A549 (cell line): Measurements from ENCODE around the gene RNU1-4. TPM values are rescaled to one million over a fixed set of nuclear protein-coding genes. Genes with fewer than 3 reads are reported as not detected.
"Not testable (repeated sequence)": the region's sequence is repeated elsewhere in the genome, so short reads cannot be mapped to it uniquely, and the experiment has no call there.

Experiments
- ATAC-seq, 2 experiments: fragments of 200-7000 bp in 1 of 2; fragments of >200 bp in 1 of 2; cut with Nextera tagmentation in 1 of 2; cut with Tn5 transposase in 1 of 2; 3 replicates each; pipeline versions ENCODE4 v1.8.0 to v1.9.1; 2018 to 2020; ENCODE audit warnings: mild to moderate bottlenecking in 1 of 2, moderate library complexity in 1 of 2
- CTCF ChIA-PET: fragments of 300-600 bp; sonication (Branson Sonifier 250); formaldehyde crosslinking; extraction: SDS; loops from one replicate; lab custom pipeline; 2021; ENCODE audit warnings: antibody characterized with exemption, inconsistent platforms; lab: Yijun Ruan, JAX
- POLR2A ChIA-PET: fragments of 350-600 bp; formaldehyde crosslinking; extraction: SDS; loops from one replicate; lab custom pipeline; 2021; ENCODE audit warnings: antibody characterized with exemption, inconsistent platforms; lab: Yijun Ruan, JAX
- DNase-seq, 2 experiments: peaks; one replicate each; pipeline versions ENCODE4 v3.0.0 to v3.0.0-alpha.2; 2011 to 2016; ENCODE audit warnings: low read depth in 1 of 2, low spot score in 1 of 2
- FAIRE-seq: peaks from 2 replicates; lab custom pipeline; 2011; peaks lifted over from hg19 to GRCh38; lab: Jason Lieb, UNC
- H3K27ac ChIP-seq, 2 experiments: fragments of >200 bp; sonication (Bioruptor Twin); formaldehyde crosslinking; 3 replicates each; pipeline ENCODE4 v1.5.1; 2016 to 2017
- H3K4me1 ChIP-seq: fragments of >200 bp; sonication (Bioruptor Twin); formaldehyde crosslinking; 3 replicates; pipeline ENCODE4 v1.6.1; 2016
- H3K4me2 ChIP-seq: fragments of >200 bp; sonication (Bioruptor Twin); formaldehyde crosslinking; 3 replicates; pipeline ENCODE4 v1.6.1; 2016
- H3K4me3 ChIP-seq: fragments of >200 bp; sonication (Bioruptor Twin); formaldehyde crosslinking; 3 replicates; pipeline ENCODE4 v1.5.1; 2016
- H3K9me3 ChIP-seq: fragments of >200 bp; sonication (Bioruptor Twin); formaldehyde crosslinking; 3 replicates; pipeline ENCODE4 v1.6.1; 2016
- WGBS: methylation state at CpG from one replicate; pipeline ENCODE4 v1.1.6; 2017; ENCODE audit errors: missing lambda C conversion rate; 5-methylcytosine and 5-hydroxymethylcytosine counted together
- polyA plus RNA-seq, 4 experiments: library from polyadenylated mRNA; depleted of rRNA in 3 of 4; stranded (reverse); fragments of >200 nt; fragmentation: RNase III in 1 of 4; extraction: RNeasy Plus Mini Kit Qiagen cat#74134 plus additional on column Dnase treatment in 1 of 4; gene quantifications; 2 replicates in 3 of 4; 3 replicates in 1 of 4; pipeline ENCODE4 v1.2.3, GENCODE V29; 2011 to 2017

The RNU1-4 gene
- polyA plus RNA-seq, 2 of the 4 experiments (the other 2 are of a cell fraction): 6.6 to 56.2 TPM

DNA sequence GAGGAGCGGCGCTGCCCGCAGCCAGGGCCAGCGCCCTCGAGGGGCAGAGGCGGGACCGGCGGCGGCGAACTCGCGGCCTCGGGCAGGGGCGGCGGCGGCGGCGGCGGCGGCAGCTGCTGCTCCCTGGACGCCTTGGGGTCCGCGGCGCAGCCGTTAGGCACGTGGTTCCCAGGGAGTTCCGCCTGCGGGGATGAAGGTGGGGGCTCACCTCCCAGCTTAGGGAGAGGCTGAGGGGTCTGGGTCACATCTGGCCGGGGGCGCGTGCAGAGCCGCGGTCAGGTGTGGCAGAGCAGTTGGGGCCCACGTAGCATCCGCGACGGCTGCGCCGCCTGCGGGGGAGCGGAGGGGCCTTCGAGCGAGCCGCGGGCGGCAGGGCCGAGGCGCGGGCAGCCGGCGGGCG, 40.9 kb upstream of the RNU1-4 start:
- not testable (repeated sequence) for DNase-seq, ATAC-seq, H3K9me3 ChIP-seq, FAIRE-seq, H3K4me1 ChIP-seq, H3K4me2 ChIP-seq, H3K27ac ChIP-seq, H3K4me3 ChIP-seq
- POLR2A ChIA-PET: interaction anchor here (0.6 kb wide), 1 partner anchor 204 kb away, joined by 4 read pairs; no protein-coding TSS in a partner anchor
- CTCF ChIA-PET: interaction anchor here (1.3 to 3.8 kb wide), 7 partner anchors 7 to 28 kb away, joined by 3 to 24 read pairs (median 8); no protein-coding TSS in a partner anchor
- WGBS: no CpG with 5 or more reads among the region's 52 CpGs

DNA sequence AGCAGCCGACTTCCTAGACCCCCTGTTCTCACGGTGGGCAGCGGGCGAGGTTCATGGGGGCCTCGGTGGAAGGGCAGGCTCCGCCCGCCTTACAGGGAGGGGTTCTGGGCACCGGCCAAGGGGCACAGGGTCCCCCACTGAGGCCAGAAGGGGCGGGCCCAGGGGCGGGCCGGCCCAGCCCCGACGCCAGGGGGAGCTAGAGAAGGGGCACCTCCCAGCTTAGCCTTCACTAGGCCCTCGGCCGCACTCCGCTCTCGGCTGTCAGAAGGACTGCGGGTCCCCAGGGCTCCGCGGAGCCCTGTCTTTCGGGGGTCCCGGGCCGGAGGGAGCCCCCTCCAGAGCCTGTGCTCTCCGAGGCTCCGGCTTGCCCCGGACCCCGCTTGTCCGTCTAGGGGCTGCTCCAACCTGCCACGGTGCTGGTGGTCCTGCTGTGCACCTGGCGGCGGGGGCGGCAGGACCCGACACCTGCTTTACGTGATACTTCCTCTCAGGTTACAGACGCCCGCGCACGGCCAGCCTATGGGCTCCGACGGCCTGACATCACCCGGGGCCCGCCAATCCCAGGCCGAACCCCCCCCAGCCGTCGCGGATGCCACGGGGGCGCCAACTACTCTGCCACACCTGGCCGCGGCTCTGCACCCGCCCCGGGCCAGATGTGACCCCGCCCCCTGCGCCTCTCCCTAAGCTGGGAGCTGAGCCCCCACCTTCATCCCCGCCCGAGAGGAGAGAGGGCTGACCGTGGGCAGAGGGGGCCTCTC, 40.0 kb upstream of the RNU1-4 start:
- peak; percentile 25 to 77; a peak in 3 of 6 replicates for ATAC-seq
- CTCF ChIA-PET: interaction anchor here (1.3 to 3.8 kb wide), 8 partner anchors 8 to 27 kb away, joined by 3 to 24 read pairs (median 8); no protein-coding TSS in a partner anchor
- not testable (repeated sequence) for DNase-seq

DNA sequence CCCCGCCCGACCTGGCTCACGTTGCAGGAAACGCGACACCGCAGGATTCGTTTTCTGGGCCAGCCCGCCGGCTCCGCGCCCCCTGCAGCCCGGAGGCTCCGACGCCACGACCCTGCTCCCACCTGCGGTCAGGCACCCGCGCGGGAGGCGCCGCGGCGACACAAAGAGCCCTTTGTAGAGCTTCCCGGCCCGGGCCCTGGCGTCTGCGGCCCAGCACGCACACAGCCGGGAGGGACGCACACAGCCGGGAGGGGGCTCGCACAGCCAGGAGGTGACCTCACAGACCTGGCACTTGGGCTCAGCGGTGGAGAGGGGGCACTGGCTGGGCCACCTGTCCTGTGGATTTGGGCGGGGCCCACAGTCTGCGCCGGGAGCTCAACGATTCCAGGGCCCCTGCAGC, 39.1 kb upstream of the RNU1-4 start:
- FAIRE-seq, H3K4me2 ChIP-seq, H3K4me3 ChIP-seq, H3K4me1 ChIP-seq, POLR2A ChIA-PET, H3K9me3 ChIP-seq, ATAC-seq, DNase-seq, H3K27ac ChIP-seq: not testable (repeated sequence)
- CTCF ChIA-PET: interaction anchor here (1.0 to 3.8 kb wide), 5 partner anchors 8 to 80 kb away, joined by 3 to 24 read pairs (median 7); no protein-coding TSS in a partner anchor
- no CpG with 5 or more reads among the region's 37 CpGs for WGBS

More for the DNA sequence above, 40.0 kb upstream of the RNU1-4 start:
- not testable (repeated sequence) for H3K27ac ChIP-seq, H3K4me2 ChIP-seq, H3K4me1 ChIP-seq, H3K9me3 ChIP-seq, FAIRE-seq, H3K4me3 ChIP-seq
- WGBS: no CpG with 5 or more reads among the region's 57 CpGs
- POLR2A ChIA-PET: interaction anchor here (0.6 kb wide), 1 partner anchor 203 kb away, joined by 4 read pairs; no protein-coding TSS in a partner anchor

DNA sequence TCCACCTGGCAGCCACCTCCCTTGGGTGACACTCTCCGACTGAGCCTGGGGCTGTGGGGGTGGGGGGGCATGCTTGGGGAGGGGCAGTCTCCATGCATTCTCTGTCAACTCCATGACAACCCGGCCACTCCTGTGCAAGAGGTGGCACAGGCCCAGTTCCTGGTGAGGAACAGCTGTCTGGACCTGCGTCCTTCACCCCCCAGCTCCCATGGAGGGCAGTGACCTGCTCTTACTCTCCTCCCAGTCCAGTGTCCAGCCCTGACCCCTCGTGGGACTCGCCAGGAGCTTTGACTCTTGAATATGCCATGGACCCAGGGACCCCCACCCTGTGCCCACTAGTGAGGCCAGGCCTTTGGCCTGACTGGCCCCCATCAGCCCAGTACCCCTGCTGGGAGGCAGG, 38.0 kb upstream of the RNU1-4 start:
- DNase-seq, H3K27ac ChIP-seq, POLR2A ChIA-PET, FAIRE-seq, H3K4me1 ChIP-seq, ATAC-seq, H3K4me3 ChIP-seq, H3K9me3 ChIP-seq, H3K4me2 ChIP-seq: not testable (repeated sequence)
- CTCF ChIA-PET: interaction anchor here (1.9 to 4.3 kb wide), 5 partner anchors 9 to 81 kb away, joined by 7 to 34 read pairs (median 15); no protein-coding TSS in a partner anchor
- WGBS: no CpG with 5 or more reads among the region's 5 CpGs

DNA sequence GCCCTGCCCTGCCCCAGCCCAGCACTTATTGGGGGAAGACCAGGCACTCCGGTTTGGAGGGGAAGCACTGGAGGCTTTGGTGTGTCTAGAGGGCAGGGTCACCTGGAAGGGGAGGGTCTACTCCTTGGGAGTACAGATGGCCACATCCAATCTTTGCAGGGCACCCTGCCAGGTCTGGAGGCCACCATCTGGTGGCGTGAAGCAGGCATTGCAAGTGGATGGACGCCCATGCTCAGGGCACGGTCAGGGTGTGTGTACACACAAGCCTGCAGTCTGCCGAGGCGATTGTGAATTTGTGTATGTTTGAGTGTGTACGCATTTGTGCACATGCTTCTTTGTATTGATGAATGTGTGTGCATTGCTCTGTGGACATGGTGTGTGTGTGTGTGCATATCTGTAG, 37.2 kb upstream of the RNU1-4 start:
- FAIRE-seq, H3K9me3 ChIP-seq, H3K4me2 ChIP-seq, POLR2A ChIA-PET, H3K4me3 ChIP-seq, H3K27ac ChIP-seq, DNase-seq, H3K4me1 ChIP-seq: not testable (repeated sequence)
- peak; percentile 54 to 74; a peak in 5 of 6 replicates for ATAC-seq
- CTCF ChIA-PET: interaction anchor here (2.2 to 4.3 kb wide), 4 partner anchors 9 to 19 kb away, joined by 10 to 34 read pairs (median 18); no protein-coding TSS in a partner anchor
- no CpG with 5 or more reads among the region's 7 CpGs for WGBS

DNA sequence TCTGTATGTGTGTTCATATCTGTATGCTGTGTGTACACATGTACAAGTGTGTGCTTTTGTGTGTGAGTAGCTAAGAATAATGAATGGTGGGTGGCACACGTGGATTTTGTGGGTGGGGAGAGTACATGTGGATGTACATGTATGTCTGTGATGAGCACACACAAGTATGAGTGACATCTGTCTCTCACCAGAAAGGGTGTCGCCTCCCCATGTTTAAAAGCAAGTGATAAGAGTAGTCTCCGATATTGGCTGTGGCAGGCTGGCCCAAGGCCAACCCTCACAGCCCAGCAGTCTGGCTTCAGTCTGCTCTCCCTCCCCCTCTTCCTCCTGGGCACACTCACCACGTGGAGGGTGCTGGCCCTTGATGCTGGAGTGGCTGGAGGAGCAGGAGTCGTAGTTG, 36.7 kb upstream of the RNU1-4 start:
- FAIRE-seq, H3K9me3 ChIP-seq, ATAC-seq, DNase-seq, H3K4me3 ChIP-seq, H3K4me2 ChIP-seq, H3K4me1 ChIP-seq, POLR2A ChIA-PET, H3K27ac ChIP-seq: not testable (repeated sequence)
- CTCF ChIA-PET: interaction anchor here (1.2 to 4.3 kb wide), 4 partner anchors 10 to 78 kb away, joined by 3 to 34 read pairs (median 12); no protein-coding TSS in a partner anchor
- 8% methylated on average over 2 of the region's 5 CpGs for WGBS

DNA sequence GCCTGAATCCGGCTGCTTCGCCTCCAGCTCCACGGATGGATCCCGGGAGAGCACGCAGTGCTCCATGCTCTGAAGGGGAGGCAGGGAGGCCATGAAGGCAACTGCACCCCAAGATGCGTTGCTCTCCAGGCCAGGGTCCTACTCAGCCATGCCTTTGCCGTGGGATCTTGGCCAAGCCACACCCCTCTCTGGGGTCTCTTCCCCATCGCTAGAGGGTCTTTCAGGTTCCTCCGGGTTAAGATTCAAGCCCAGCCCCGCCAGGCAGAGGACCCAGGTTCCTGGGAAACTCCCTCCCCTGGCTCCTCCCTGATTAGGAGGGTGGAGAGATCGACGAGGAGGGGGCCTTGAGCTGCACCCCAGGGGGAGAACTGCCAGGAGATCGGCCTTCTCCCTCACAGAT, 36.2 kb upstream of the RNU1-4 start:
- H3K4me2 ChIP-seq, FAIRE-seq, DNase-seq, H3K4me3 ChIP-seq, ATAC-seq, H3K9me3 ChIP-seq, H3K27ac ChIP-seq, H3K4me1 ChIP-seq, POLR2A ChIA-PET: not testable (repeated sequence)
- WGBS: 80% methylated on average over 2 of the region's 13 CpGs
- CTCF ChIA-PET: interaction anchor here (0.9 to 4.3 kb wide), 5 partner anchors 10 to 83 kb away, joined by 3 to 34 read pairs (median 10); no protein-coding TSS in a partner anchor

DNA sequence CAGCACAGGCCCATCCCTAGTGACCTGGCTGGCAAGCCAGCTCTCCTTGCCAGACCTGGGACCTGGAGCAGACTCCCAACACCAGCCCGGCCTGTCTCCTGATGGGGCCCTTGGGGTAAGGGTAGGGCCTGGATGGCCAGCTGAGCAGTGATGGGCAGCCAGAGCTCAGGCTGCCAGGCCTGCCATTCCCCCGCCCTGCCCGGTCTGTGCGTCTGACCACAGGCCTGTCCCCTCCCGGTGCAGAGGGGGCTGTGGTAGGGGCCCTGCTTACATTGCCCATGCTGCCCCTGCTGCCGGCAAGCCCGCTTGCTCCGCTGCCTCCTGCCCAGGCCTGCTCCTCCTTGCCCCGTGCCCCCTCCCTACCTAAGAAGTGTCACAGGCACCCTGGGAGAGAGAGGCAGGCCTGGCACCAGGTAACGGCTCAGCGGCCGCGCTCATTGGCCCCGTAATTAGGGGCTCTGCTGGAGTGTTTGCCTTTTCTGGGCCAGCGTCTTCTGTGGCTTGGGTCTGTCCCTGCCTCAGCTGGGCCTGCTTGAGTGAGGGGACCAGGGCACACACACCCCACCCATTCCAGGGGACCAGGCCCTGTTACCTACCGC, 35.7 kb upstream of the RNU1-4 start:
- CTCF ChIA-PET: interaction anchor here (0.9 to 4.3 kb wide), 6 partner anchors 11 to 84 kb away, joined by 3 to 34 read pairs (median 8); no protein-coding TSS in a partner anchor
- H3K27ac ChIP-seq, POLR2A ChIA-PET, H3K4me2 ChIP-seq, H3K4me1 ChIP-seq, H3K9me3 ChIP-seq, FAIRE-seq, DNase-seq, H3K4me3 ChIP-seq: not testable (repeated sequence)
- no CpG with 5 or more reads among the region's 16 CpGs for WGBS
- ATAC-seq: peak in 1 of 2 experiments; percentile 4; a peak in 2 of 6 replicates

DNA sequence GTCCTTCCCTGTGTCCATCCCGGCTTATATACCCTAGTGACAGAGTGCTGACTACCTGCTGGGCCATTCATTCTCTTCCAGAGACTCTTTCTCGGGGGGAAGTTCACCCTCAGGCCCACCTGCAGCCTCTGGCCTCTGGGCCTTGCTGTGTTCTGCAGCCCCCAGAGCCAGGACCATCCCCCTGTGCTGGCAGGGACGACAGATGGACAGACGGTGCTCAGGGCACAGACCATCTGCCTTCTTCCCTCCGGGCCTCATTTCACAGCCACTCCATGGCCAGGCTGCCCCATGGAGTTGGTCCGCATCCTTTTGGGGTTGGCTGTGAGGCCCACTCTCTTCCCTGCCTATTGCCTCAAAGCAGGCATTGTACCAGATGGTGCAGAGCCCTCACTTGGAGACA, 34.0 kb upstream of the RNU1-4 start:
- POLR2A ChIA-PET, H3K27ac ChIP-seq, H3K4me3 ChIP-seq, H3K4me2 ChIP-seq, ATAC-seq, H3K4me1 ChIP-seq, H3K9me3 ChIP-seq, FAIRE-seq, DNase-seq: not testable (repeated sequence)
- WGBS: 80% methylated on average over 2 of the region's 6 CpGs
- CTCF ChIA-PET: interaction anchor here (1.2 to 3.6 kb wide), 7 partner anchors 9 to 168 kb away, joined by 5 to 54 read pairs (median 7); no protein-coding TSS in a partner anchor
